Stomach smooth muscle (tissue), 2 donors: ENCODE data around the gene PLCL2.

ENCODE experiments used
- H3K27ac ChIP-seq: one replicate; pipeline ENCODE4 v1.7.0; 2013; ENCODE audit warnings: mild to moderate bottlenecking, low read length, inconsistent platforms
- H3K27me3 ChIP-seq, 2 donors: one replicate each; pipeline ENCODE4 v1.7.0; 2013; ENCODE audit warnings: low read length in 2 of 2; ENCODE audit not compliant: insufficient read depth in 2 of 2, control insufficient read depth in 1 of 2
- H3K36me3 ChIP-seq, 2 donors: one replicate each; pipeline ENCODE4 v1.7.0; 2013; ENCODE audit warnings: low read length in 2 of 2; ENCODE audit not compliant: control insufficient read depth in 2 of 2, insufficient read depth in 2 of 2
- H3K4me1 ChIP-seq: one replicate; pipeline ENCODE4 v1.7.0; 2013; ENCODE audit warnings: low read length; ENCODE audit not compliant: control insufficient read depth, insufficient read depth
- H3K4me3 ChIP-seq, 2 donors: one replicate each; pipeline ENCODE4 v1.7.0; 2013; ENCODE audit warnings: low read length in 2 of 2
- H3K9ac ChIP-seq, 2 donors: one replicate each; pipeline ENCODE4 v1.7.0; 2013; ENCODE audit warnings: low read length in 2 of 2, mild to moderate bottlenecking in 1 of 2
- H3K9me3 ChIP-seq, 2 donors: one replicate each; pipeline ENCODE4 v1.7.0; 2013; ENCODE audit warnings: low read length in 2 of 2; ENCODE audit not compliant: control insufficient read depth in 2 of 2
- donor health status: healthy.
- donor health status: Pancreatic carcinoma.

Gene PLCL2

DNA sequence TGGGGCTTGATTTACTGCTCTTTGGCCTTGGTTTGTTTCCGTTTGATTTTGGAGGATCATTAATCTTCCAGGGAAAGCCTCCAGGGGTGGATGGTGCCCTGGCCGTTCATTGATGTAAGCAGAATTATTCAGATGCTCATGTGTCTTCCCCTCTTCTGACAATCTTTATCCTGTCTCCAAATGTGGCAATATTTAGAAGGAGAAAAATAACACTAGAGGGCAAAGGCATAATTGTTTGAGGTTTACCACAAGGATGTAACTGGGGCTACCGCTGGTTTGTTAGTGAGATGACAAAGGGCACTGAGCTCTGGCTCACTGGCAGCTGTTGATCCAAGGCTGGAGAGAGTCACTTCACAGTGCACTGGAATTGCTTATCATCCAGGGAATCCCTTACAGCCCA, 18.2 kb upstream of the PLCL2 start:
- no peaks in the 10 kb centered on the region for H3K27me3 ChIP-seq
- H3K9me3 ChIP-seq: no peaks in the 10 kb centered on the region
- H3K36me3 ChIP-seq: no peaks in the 10 kb centered on the region
- no peak overlapping the region for H3K27ac ChIP-seq
- no peaks in the 10 kb centered on the region for H3K4me1 ChIP-seq
- no peak overlapping the region for H3K4me3 ChIP-seq
- no peak overlapping the region for H3K9ac ChIP-seq

DNA sequence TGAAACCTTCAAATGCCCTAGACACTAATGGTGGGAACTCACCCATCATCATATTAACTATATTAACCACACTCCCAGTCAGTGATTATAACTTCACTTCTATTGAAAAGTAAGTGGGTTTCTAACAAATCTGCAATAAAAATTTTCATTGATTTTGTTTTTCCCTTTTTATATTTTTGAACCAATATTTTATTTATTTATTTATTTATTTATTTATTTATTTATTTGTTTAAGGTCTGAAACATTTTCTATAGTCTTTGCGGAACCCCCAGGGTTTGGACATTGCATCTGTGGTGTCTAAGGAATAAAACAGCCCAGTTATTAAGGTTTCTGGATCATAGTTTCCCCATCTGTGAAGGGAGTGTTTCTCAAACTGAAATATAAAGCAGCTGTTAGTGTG, 16.2 kb upstream of the PLCL2 start:
- Histone ChIP-seq H3K36me3 (no peaks in the 10 kb centered on the region), H3K4me3 (no peak overlapping the region), H3K9ac (no peak overlapping the region), H3K27ac (no peak overlapping the region), H3K9me3 (no peaks in the 10 kb centered on the region), H3K4me1 (no peaks in the 10 kb centered on the region), H3K27me3 (no peaks in the 10 kb centered on the region)

DNA sequence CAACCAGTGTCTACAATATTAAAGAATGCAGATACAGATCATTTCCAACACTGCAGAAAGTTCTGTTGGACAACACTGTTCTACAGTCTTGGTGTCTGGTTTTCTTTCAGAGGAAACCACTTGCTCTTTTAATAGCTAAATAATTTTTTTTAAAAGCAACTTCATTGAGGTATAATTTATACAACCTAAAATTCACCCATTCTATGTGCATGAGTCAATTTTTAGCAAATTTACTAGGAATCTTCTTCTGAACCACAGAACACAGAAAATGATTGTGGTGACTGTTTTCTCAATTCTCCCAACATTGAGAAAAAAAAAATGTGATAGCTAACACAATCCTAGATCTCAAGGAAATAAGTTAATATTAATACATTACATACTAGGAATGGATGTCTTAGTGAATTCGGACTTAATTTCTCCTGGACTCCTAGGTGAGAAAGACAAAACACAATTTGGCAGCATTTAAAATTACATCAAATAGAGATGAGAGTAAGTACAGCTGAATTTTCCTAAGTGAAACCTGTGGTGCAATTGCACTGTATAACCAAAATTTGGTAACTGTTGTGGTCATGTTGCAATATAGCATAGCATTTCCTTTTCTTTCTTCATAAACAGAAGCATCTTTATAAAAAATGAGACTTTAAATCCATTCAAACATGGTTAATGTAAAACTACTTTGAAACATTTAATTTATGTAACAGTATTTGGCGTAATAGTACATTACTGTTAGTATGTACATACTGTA, 15.3 kb upstream of the PLCL2 start:
- Histone ChIP-seq H3K27me3 (no peaks in the 10 kb centered on the region), H3K36me3 (no peaks in the 10 kb centered on the region), H3K9me3 (no peaks in the 10 kb centered on the region), H3K27ac (no peak overlapping the region), H3K4me3 (no peak overlapping the region), H3K9ac (no peak overlapping the region), H3K4me1 (no peaks in the 10 kb centered on the region)

DNA sequence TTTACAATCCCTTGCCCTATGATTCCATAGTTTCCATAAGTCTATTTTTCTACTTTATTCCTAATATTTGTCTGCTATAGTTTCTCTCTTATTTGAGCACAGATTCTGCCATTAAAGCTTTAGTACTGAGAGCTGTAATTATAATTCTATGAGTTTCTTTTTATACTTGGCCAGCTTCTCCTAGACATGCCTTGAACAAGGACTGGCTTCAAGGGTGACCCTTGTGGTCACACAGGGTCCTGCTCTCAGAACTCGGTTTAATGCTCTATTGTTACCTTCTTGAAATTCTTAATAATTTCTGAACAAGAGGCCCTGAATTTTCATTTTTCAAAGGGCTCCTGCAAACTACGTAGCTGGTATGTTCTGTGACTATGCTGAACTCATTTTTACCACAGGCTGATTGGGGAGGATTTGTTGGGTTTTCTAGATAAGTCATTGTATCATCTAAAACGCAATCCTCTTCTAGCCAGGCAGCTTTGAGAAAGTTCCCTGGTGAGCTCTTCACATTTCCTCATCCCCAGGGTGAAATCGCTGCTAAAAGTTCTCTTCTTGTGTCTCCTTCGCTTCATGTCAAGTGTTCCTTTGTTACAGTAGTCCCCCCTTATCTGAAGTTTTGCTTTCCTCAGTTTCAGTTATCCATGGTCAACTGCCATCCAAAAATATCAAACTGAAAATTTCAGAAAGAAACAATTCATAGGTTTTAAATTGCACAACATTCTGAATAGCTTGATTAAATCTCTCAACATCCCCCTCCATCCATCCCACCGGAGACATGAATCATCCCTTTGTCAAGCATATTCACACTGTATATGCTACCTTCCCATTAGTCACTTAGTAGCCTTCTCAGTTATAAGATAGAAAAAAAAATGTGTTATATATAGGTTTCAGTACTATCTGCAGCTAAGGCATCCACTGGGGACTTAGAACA, 12.6 kb upstream of the PLCL2 start:
- H3K36me3 ChIP-seq: no peaks in the 10 kb centered on the region
- H3K27ac ChIP-seq: no peak overlapping the region
- H3K4me3 ChIP-seq: no peak overlapping the region
- no peaks in the 10 kb centered on the region for H3K27me3 ChIP-seq
- H3K4me1 ChIP-seq: no peaks in the 10 kb centered on the region
- H3K9ac ChIP-seq: no peak overlapping the region
- no peaks in the 10 kb centered on the region for H3K9me3 ChIP-seq

DNA sequence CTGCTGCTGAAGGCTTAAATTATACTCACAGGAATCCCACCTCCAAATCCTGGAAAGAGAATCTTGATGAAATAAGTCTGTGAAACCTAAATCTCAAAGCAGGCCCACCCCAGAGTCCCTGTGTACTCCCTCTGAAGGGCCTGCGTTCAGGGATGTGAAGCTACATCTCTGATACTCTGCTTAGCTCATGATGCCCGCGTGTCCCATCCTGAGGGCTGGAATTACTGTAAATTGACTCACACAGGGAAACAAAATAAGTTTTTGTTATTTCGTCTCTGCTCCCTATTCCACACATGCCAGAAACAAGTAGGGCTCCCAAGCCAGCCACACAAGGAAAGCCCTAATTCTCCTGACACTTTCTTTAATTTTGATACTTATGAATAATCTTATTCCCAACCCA, 10.9 kb upstream of the PLCL2 start:
- Histone ChIP-seq H3K27ac (no peak overlapping the region), H3K4me3 (no peak overlapping the region)

DNA sequence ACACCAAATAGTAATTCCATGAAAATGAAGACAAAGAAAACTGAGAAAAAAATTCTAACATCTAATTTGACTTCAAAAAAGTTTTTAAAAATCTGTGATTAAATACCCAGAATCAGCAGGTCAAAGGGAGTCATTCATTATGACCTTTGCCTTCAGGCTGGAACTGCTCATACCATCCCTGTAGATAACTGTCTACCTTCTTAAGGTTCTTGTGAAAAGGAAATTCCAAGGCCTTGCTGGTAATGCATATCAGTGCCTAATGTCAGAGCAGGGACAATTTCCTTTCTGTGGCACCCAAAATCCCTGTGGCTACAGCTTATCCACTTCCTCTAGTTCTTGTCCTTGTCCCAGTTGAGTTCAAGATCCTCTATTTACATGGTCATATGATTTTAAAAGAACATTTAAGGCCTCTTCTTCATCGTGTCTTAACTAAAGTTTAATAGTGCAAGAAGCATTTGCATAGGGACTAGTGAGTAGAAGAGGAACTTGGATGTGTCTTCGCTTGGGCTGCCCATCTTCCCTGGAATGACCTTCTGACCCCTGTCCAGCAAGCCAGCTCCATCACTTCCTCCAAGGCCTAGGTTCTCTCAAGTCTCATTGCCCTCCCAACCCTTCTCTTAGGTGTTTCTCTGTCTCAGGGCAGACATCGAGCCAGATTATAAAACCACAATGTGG, 8.7 kb upstream of the PLCL2 start:
- Histone ChIP-seq H3K27ac (no peak overlapping the region), H3K27me3 (no peaks in the 10 kb centered on the region)

More for the DNA sequence above, 10.9 kb upstream of the PLCL2 start:
- Histone ChIP-seq H3K9me3 (no peaks in the 10 kb centered on the region), H3K36me3 (no peaks in the 10 kb centered on the region), H3K27me3 (no peaks in the 10 kb centered on the region), H3K9ac (no peak overlapping the region), H3K4me1 (no peaks in the 10 kb centered on the region)

DNA sequence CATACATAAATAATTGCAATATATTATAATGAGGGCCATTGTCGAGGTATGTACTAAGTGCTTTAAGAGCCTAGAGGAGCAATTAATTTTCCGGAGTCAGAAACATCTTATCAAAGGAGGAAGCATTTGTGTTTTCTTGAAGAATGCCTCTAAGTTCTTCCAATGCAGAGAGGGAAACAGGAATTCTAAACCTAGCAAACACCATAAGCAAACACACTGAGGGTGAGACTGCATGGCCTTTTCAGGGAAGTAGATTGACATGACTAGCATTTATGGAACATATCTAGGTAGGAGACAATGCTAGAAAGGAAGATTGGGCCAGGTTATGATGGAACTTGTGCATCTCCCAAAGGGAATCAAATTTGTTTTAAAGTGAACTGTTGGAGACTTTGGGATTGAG, 7.2 kb upstream of the PLCL2 start:
- Histone ChIP-seq H3K27ac (no peak overlapping the region), H3K9ac (no peak overlapping the region), H3K9me3 (no peaks in the 10 kb centered on the region), H3K36me3 (no peaks in the 10 kb centered on the region), H3K27me3 (no peaks in the 10 kb centered on the region), H3K4me1 (peaks cover 6% of the 10 kb centered on the region), H3K4me3 (no peak overlapping the region)

More for the DNA sequence above, 8.7 kb upstream of the PLCL2 start:
- Histone ChIP-seq H3K9me3 (no peaks in the 10 kb centered on the region), H3K4me3 (no peak overlapping the region), H3K36me3 (no peaks in the 10 kb centered on the region), H3K9ac (no peak overlapping the region), H3K4me1 (no peaks in the 10 kb centered on the region)

DNA sequence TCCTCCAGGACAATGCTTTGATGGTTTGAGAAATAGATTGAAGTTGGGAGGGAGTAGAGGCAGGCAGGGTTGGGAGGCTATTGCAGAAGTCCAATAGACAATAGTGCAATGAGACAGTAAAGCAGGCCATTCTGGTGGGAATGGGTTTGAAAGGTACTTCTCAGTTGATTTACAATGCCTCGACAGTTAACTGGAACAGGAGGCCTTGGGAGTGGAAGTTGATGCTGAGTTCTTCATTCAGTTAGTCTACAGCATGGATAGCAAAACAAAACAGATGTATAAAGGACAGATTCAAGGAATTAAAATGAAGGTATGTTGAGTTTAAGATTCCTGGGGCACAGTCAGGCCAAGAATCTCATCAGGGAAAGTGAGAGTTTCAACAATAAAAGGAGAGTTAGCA, 6.8 kb upstream of the PLCL2 start:
- Histone ChIP-seq H3K27ac (no peak overlapping the region), H3K9me3 (no peaks in the 10 kb centered on the region)

DNA sequence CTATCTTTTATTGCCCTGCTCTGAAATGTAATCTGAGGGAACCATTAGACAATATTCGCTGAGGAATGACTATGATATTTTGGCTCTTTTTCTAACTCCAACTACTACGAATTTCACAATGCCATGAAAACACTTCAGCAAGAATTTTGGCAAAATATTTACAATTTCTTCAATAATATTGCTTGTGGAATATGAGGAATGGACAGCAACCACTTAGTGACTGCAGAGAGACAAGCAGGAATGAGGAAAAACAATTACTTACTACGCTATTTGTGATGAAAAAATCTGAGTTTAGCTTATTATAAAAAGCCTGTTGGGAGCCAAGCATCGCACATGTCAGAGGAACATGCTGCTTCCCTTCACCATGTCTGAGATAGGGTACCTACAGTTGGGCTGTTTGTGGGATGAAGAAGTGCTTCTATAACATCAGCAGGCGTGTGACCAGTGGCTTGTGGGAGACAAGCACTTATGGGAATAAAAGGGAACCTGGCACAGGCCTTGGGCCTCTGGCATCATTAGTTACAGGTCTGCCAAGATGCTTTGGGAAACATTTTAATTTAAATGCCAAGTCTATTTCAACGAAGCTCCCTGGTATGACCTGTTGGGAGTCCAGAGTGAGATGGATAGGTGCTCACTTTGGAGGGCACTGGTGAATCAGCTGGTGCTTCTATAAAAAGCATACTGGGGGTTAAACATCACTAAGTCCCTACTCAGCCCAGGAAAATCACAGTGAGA, 2.7 kb upstream of the PLCL2 start:
- H3K9ac ChIP-seq: peak overlapping the region in 1 of 2 donors; percentile 13
- H3K4me1 ChIP-seq: peaks cover 28% of the 10 kb centered on the region
- H3K9me3 ChIP-seq: no peaks in the 10 kb centered on the region
- no peaks in the 10 kb centered on the region for H3K36me3 ChIP-seq
- no peaks in the 10 kb centered on the region for H3K27me3 ChIP-seq
- peak overlapping the region; percentile 70 for H3K27ac ChIP-seq
- H3K4me3 ChIP-seq: no peak overlapping the region

More for the DNA sequence above, 6.8 kb upstream of the PLCL2 start:
- Histone ChIP-seq H3K9ac (no peak overlapping the region), H3K36me3 (no peaks in the 10 kb centered on the region), H3K27me3 (no peaks in the 10 kb centered on the region), H3K4me3 (no peak overlapping the region), H3K4me1 (peaks cover 9% of the 10 kb centered on the region)

DNA sequence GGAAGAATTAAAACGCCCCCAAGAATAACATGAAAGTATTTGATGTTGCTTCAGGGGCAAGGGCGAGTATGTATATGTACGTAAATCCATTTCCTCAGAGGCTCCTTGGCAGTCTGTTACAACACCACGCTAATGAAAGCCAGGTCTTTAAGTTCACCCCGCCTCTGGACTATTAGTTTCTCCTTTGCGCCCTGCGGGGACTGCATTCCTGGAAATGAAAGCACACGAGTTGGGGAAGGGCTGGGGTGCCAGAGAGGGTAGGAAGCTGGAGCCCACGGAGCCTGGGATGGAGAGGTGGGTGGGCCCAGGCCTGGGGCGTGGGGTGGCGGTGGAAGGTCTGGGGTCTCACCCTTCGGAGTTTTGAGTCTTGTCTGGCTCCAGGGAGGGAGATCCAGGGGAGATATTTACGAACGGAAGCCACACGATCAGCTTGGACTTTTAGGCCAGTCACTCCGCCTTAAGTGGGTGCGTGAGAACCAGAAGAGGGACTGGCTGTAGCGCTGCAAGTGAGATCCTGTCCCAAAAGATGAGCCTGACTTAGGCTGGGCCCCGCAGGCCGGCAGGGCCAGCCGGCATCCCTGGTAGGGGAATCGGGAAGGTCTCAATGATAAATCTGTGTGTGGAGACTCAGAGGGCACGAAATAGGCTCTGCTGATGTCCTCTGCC, 1.6 kb upstream of the PLCL2 start:
- H3K27ac ChIP-seq: peak overlapping the region; percentile 70
- peak overlapping the region in 1 of 2 donors; percentile 43 for H3K9ac ChIP-seq
- H3K36me3 ChIP-seq: no peaks in the 10 kb centered on the region
- H3K4me3 ChIP-seq: peak overlapping the region in 1 of 2 donors; percentile 83
- peaks cover 28% of the 10 kb centered on the region for H3K4me1 ChIP-seq
- no peaks in the 10 kb centered on the region for H3K9me3 ChIP-seq
- H3K27me3 ChIP-seq: no peaks in the 10 kb centered on the region
